Activated B cell treated with CpG ODN at 0.5 μM for 24 hours (primary cell): Measurements from ENCODE around the gene RNASE7. TPM values are rescaled to one million over a fixed set of nuclear protein-coding genes. Genes with fewer than 3 reads are reported as not detected.

Experiments used
- ATAC-seq: fragments of 200-7000 bp; cut with Tn5 transposase; one replicate; pipeline ENCODE4 v1.10.0; 2021; ENCODE audit warnings: low read depth, mild to moderate bottlenecking, moderate library complexity
- CTCF ChIA-PET: fragments of 350-600 bp; sonication (Branson Sonifier 250); formaldehyde crosslinking; loops from one replicate; lab custom pipeline; 2021; ENCODE audit warnings: antibody characterized with exemption; lab: Charles Lee
- POLR2A ChIA-PET: fragments of 350-600 bp; sonication (Branson Sonifier 250); formaldehyde crosslinking; loops from one replicate; lab custom pipeline; 2021; ENCODE audit warnings: antibody characterized with exemption; lab: Charles Lee
- DNase-seq: peaks from one replicate; pipeline ENCODE4 v3.0.0; 2022
- H3K27ac Mint-ChIP-seq: one replicate; pipeline ENCODE4 v1.8.0; 2020; ENCODE audit warnings: mixed read lengths
- H3K27me3 Mint-ChIP-seq: one replicate; pipeline ENCODE4 v1.8.0; 2021; ENCODE audit warnings: mixed read lengths
- H3K36me3 Mint-ChIP-seq: one replicate; pipeline ENCODE4 v1.8.0; 2021; ENCODE audit warnings: low read depth, mixed read lengths
- H3K4me1 Mint-ChIP-seq: one replicate; pipeline ENCODE4 v1.8.0; 2021; ENCODE audit warnings: mixed read lengths
- H3K4me3 Mint-ChIP-seq: one replicate; pipeline ENCODE4 v1.8.0; 2020; ENCODE audit warnings: mild to moderate bottlenecking, mixed read lengths
- H3K9me3 Mint-ChIP-seq: one replicate; pipeline ENCODE4 v1.8.0; 2020; ENCODE audit warnings: mixed read lengths
- CTCF ChIP-seq: fragments of 200-600 bp; IDR thresholded peaks from one replicate; pipeline ENCODE4 v1.8.0; 2022; ENCODE audit warnings: antibody characterized with exemption, mild to moderate bottlenecking
- intact Hi-C: fragments of 100-400 bp; cut with micrococcal nuclease; formaldehyde crosslinking; loops from one replicate; pipeline ENCODE4 v1.15.1; 2024
- total RNA-seq: library from RNA; stranded (reverse); gene quantifications from 2 replicates; pipeline ENCODE4 v1.2.3, GENCODE V29; 2022

The RNASE7 gene
- total RNA-seq, 1 donor from 2014 or later = not detected

DNA sequence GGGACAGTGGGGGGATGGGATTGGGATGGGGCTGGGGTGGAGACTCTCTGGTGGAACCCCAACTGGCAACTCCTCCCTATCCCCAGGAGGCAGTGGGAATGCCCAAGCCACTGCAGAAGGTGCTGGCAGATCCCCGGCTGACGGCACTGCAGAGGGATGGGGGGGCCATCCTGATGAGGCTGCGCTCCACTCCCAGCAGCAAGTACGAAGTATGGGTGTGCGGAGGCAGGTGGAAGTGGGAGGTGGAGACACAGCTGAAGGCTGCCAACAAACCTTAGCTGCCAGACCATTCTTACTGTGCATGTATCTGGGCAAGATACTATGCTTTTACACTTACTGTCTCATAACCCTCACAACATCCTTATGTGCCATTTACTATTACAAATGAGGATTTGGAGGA lies 36.1 kb downstream of the RNASE7 start:
- ChIA-PET POLR2A (no interaction called here), CTCF (interaction anchor here (1.4 kb wide), 1 partner anchor 10 kb away, joined by 3 read pairs; no protein-coding TSS in a partner anchor)
- H3K4me3 Mint-ChIP-seq = no peak overlapping the region
- ATAC-seq (no peak), DNase-seq (no peak)
- H3K27ac Mint-ChIP-seq = no peak overlapping the region
- peaks cover 2% of the 10 kb centered on the region for H3K27me3 Mint-ChIP-seq
- no peaks in the 10 kb centered on the region for H3K4me1 Mint-ChIP-seq
- no peaks in the 10 kb centered on the region for H3K36me3 Mint-ChIP-seq
- no peaks in the 10 kb centered on the region for H3K9me3 Mint-ChIP-seq
- TF ChIP-seq CTCF = no peak
- intact Hi-C loops = loop anchor here (10.0 kb wide), 1 partner anchor 443 kb away; no protein-coding TSS in a partner anchor

GRCh38 chr14:21078726-21079125 lies 36.6 kb downstream of the RNASE7 start:
- CTCF ChIA-PET = interaction anchor here (1.4 kb wide), 1 partner anchor 10 kb away, joined by 3 read pairs; no protein-coding TSS in a partner anchor
- Mint-ChIP-seq H3K4me1 (no peaks in the 10 kb centered on the region), H3K27ac (no peak overlapping the region), H3K27me3 (peaks cover 2% of the 10 kb centered on the region), H3K4me3 (no peak overlapping the region), H3K36me3 (no peaks in the 10 kb centered on the region), H3K9me3 (no peaks in the 10 kb centered on the region)
- TF ChIP-seq CTCF = no peak
- intact Hi-C loops = loop anchor here (10.0 kb wide), 1 partner anchor 444 kb away; no protein-coding TSS in a partner anchor
- POLR2A ChIA-PET = no interaction called here
- DNase-seq (no peak), ATAC-seq (no peak)

GRCh38 chr14:21081521-21082142 lies 39.5 kb downstream of the RNASE7 start:
- POLR2A ChIA-PET = no interaction called here
- no peak overlapping the region for H3K27ac Mint-ChIP-seq
- ATAC-seq = no peak
- DNase-seq = no peak
- no peaks in the 10 kb centered on the region for H3K36me3 Mint-ChIP-seq
- intact Hi-C loops = no loop called here
- CTCF ChIA-PET = interaction anchor here (0.9 kb wide), 1 partner anchor 14 kb away, joined by 3 read pairs; no protein-coding TSS in a partner anchor
- peaks cover 2% of the 10 kb centered on the region for H3K4me1 Mint-ChIP-seq
- no peak for TF ChIP-seq CTCF
- no peak overlapping the region for H3K4me3 Mint-ChIP-seq
- peaks cover 2% of the 10 kb centered on the region for H3K27me3 Mint-ChIP-seq
- no peaks in the 10 kb centered on the region for H3K9me3 Mint-ChIP-seq

DNA sequence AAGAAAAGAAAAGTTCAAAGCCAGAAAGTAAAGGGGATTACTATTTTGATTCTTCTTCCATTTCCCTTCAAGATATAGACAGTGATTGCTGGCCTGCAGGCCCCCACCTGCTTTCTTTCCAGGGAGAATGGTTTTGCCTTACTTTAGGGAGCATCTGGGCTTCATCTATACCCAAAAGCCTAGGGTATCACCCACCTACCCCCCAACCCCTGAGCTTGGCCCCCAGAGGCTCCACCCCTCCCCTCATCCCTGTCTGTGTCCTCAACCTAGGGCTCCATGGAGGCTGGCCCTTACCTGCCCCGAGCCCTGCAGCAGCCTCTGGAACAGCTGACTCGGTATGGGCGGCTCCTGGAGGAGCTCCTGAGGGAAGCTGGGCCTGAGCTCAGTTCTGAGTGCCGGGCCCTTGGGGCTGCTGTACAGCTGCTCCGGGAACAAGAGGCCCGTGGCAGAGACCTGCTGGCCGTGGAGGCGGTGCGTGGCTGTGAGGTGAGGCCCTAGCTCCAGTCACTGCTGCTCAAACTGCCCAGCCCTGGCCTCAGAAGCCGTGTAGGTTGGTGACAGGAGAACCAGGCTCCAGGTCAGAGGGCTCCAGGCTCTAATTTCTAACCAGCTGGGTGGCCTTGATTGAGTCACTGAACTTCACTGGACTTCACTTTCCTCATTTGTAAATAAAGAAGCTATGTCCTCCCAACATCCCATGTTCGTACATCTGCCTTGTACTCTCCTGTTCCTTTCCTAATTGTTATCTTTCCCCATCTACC lies 41.6 kb downstream of the RNASE7 start:
- H3K27me3 Mint-ChIP-seq = peaks cover 2% of the 10 kb centered on the region
- DNase-seq = no peak
- no peaks in the 10 kb centered on the region for H3K9me3 Mint-ChIP-seq
- H3K36me3 Mint-ChIP-seq = no peaks in the 10 kb centered on the region
- CTCF ChIA-PET = interaction anchor here (1.4 to 1.8 kb wide), 2 partner anchors 9 to 15 kb away, joined by 4 to 7 read pairs; no protein-coding TSS in a partner anchor
- POLR2A ChIA-PET = interaction anchor here (0.5 kb wide), 1 partner anchor 1799 kb away, joined by 6 read pairs; no protein-coding TSS in a partner anchor
- no peak overlapping the region for H3K27ac Mint-ChIP-seq
- TF ChIP-seq CTCF = no peak
- intact Hi-C loops = no loop called here
- no peak overlapping the region for H3K4me3 Mint-ChIP-seq
- no peak for ATAC-seq
- H3K4me1 Mint-ChIP-seq = peaks cover 15% of the 10 kb centered on the region

DNA sequence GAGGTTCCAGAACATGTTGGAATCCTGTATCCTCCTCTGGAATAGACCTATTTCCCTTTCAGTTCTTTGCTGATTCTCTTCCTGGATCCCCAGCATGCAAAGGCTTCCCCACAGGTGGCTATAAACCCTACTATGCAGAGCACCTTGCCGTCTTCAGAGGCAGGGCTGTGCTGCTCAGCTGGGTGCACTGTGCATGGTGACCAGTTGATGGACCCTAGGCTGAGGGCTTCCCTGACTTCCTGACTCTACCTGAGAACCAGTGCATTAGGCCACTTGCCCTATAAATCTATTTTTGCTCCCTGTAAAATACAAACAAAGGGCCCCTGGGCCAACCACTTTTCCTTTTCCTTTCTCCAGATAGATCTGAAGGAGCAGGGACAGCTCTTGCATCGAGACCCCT lies 42.2 kb downstream of the RNASE7 start:
- no peak for ATAC-seq
- no peaks in the 10 kb centered on the region for H3K9me3 Mint-ChIP-seq
- DNase-seq = no peak
- H3K4me1 Mint-ChIP-seq = peaks cover 17% of the 10 kb centered on the region
- H3K27me3 Mint-ChIP-seq = peaks cover 2% of the 10 kb centered on the region
- ChIA-PET CTCF (interaction anchor here (1.8 kb wide), 1 partner anchor 8 kb away, joined by 7 read pairs; no protein-coding TSS in a partner anchor), POLR2A (interaction anchor here (0.5 kb wide), 1 partner anchor 1798 kb away, joined by 6 read pairs; no protein-coding TSS in a partner anchor)
- intact Hi-C loops = no loop called here
- H3K27ac Mint-ChIP-seq = no peak overlapping the region
- no peak overlapping the region for H3K4me3 Mint-ChIP-seq
- no peak for TF ChIP-seq CTCF
- no peaks in the 10 kb centered on the region for H3K36me3 Mint-ChIP-seq
